Activated naive CD4-positive, alpha-beta T cell treated with Interleukin-2 at 50 U/mL for 16 hours (primary cell): ENCODE data around the gene KRTAP10-11.
"Not testable (repeated sequence)": the region's sequence is repeated elsewhere in the genome, so short reads cannot be mapped to it uniquely, and the experiment has no call there.

ENCODE experiments used
- DNase-seq: peaks from one replicate; pipeline ENCODE4 v3.0.0-alpha.2; 2020

KRTAP10-11 gene, protein sequence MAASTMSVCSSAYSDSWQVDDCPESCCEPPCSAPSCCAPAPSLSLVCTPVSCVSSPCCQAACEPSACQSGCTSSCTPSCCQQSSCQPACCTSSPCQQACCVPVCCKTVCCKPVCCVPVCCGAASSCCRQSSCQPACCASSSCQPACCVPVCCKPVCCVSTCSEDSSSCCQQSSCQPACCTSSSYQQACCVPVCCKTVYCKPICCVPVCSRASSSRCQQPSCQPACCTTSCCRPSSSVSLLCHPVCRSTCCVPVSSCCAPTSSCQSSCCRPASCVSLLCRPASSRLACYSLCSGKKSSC

DNA sequence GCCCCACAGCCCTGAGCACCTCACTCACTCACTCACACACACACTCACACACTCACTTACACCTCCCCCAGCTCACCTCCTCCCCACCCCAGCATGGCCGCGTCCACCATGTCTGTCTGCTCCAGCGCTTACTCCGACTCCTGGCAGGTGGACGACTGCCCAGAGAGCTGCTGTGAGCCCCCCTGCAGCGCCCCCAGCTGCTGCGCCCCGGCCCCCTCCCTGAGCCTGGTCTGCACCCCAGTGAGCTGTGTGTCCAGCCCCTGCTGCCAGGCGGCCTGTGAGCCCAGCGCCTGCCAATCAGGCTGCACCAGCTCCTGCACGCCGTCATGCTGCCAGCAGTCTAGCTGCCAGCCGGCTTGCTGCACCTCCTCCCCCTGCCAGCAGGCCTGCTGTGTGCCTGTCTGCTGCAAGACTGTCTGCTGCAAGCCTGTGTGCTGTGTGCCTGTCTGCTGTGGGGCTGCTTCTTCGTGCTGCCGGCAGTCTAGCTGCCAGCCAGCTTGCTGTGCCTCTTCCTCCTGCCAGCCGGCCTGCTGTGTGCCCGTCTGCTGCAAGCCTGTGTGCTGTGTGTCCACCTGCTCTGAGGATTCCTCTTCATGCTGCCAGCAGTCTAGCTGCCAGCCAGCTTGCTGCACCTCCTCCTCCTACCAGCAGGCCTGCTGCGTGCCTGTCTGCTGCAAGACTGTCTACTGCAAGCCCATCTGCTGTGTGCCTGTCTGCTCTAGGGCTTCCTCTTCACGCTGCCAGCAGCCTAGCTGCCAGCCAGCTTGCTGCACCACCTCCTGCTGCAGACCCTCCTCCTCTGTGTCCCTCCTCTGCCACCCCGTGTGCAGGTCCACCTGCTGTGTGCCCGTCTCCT, at the start of gene KRTAP10-11:
Gene KRTAP10-11, plus strand, starts transcription at position 49 of the 856 bp plus-strand sequence. Its CDS starts 45 bp downstream, at position 94.
- not testable (repeated sequence) for DNase-seq

DNA sequence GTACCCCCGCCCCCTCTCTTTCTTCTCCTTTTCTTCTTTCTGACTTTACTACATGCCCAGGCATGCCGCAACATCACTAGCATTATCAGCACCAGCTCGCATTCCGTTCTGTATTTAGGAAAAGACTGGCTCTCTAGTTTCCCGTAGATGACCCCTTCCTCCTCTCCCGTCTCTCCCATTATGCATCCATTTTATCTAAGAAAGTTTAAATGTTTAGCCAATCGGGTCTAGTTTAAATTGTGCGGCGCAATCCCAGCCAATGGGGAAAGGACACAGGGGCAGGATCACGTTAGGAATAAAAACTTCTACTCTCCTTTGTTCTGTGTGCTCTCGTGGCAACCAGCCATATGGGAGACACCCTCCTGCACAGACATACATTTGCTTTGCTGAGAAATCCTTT, 48.2 kb upstream of the KRTAP10-11 start:
- DNase-seq: no peak

DNA sequence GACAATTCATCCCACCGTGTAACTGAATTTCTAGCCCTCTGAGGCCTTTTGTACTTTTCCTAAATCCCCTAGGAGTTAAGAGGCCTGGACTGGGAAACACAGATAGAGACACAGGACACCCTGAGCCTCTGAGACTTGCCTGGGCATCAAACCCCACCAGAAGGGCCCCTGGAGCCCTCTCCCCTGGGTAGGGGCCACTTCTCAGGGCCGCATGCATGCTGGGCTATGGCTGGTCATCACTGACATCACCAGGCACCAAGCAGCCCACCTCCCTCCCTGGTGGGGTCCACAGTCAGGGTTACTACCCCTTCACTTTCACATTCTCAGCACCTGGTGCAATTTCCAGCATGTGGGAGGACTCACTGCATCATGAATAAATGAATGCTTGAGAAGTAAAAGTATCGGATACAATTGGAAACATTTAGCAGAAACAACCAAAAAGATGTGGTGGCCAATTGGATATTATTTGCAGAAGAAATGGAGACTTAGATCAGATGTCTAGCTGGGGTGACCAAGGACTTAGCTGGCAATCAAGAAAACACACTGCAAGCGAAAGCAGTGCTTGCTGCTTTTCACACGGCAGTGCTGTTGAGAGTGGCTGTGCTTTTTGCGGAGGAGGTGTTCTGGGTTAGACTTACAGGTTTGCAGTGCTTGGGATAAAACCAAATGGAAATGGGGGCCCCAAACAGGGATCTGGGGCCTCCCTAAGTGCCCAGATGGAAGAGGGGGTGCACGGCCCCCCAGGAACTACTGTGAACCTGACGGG, 46.8 kb upstream of the KRTAP10-11 start:
- no peak for DNase-seq

DNA sequence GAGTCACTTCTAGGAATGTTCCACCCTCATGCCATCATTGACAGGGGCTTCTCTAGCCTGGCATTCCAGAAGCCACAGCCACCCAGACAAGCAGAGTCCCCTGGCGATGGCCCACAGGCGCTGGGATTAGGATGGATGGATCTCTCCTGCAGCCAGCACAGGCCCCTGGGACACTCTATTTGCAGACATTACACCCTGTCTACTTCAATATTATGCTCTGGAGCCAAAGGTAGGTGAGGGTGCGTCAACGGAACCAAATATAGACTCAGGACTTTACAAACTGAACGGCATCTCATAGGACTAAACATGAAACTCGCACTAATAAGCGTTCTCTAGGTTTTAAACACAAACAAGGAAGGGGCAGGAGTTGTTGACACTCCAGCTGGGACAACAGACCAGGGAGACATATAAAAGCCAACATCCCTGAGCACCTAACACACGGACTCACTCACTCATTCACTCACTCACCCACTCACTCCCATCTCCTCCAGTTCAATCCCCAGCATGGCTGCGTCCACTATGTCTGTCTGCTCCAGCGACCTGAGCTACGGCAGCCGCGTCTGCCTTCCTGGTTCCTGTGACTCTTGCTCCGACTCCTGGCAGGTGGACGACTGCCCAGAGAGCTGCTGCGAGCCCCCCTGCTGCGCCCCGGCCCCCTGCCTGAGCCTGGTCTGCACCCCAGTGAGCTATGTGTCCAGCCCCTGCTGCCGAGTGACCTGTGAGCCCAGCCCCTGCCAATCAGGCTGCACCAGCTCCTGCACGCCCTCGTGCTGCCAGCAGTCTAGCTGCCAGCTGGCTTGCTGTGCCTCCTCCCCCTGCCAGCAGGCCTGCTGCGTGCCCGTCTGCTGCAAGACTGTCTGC, 45.9 kb upstream of the KRTAP10-11 start, which contains the start of gene KRTAP10-7:
Gene KRTAP10-7, plus strand, starts transcription at position 480 of the 861 bp plus-strand sequence. Its CDS starts 25 bp downstream, at position 505.
- not testable (repeated sequence) for DNase-seq

DNA sequence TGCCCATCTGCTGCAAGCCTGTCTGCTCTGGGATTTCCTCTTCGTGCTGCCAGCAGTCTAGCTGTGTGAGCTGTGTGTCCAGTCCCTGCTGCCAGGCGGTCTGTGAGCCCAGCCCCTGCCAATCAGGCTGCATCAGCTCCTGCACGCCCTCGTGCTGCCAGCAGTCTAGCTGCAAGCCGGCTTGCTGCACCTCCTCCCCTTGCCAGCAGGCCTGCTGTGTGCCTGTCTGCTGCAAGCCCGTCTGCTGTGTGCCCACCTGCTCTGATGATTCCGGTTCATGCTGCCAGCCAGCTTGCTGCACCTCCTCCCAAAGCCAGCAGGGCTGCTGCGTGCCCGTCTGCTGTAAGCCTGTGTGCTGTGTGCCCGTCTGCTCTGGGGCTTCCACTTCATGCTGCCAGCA, 45.1 kb upstream of the KRTAP10-11 start:
- not testable (repeated sequence) for DNase-seq

DNA sequence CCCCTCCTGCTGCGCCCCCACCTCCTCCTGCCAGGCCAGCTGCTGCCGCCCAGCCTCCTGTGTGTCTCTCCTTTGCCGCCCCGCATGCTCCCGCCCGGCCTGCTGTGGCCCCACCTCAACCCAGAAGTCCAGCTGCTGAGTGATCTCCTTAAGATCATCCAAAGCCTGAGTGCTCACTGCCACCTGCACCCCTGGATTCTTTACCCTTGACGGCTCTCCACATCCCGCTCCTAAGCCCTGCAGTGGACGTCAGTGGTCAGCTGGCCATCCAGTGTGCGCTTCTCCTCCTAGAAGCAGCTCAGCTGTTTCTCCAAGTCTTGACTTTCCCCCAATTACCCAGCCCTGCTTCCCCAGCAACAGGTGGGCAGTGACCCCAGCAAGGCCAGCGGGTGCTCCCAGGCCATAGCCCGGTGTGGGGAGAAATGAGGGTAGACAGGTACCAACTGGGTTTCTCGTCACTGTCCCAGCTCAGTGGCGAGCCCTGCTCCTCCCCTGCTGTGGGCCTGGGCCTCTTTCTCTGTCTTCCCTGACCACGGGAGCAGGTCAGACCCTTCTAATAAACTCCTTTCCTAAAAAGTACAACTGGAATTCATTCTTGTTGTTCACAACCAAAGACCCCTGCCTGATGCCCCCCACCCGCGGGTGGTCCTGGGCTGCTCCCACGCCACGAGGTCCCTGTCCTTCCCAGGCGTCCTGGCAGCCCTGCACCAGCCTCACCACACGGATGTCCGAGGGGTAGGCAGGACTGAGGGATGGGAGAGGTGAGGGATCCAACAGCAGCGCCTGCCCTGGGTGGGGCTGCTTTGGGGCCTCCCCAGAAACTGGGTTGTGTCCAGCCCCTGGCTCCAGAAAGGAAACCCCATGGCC, 44.4 kb upstream of the KRTAP10-11 start:
- DNase-seq: no peak

DNA sequence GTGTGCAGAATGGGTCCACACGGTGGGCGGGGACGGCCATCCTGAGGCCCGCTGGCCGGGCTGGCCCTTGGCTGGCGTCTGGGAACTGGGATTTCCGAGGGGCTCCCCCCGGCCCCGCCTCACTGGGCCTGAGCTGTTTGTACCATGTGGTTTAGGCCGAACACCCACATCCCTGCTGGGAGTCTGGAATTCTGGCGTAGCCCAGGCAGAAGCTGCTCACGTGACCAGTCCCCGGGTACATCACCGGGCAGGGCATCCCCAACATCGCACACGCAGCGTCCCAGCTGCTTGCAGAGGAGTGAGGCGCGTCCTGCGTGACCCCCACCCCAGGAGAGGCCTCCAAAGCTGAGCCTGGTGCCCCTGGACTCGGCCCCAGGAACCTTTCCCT, 43.8 kb upstream of the KRTAP10-11 start:
- DNase-seq: no peak

DNA sequence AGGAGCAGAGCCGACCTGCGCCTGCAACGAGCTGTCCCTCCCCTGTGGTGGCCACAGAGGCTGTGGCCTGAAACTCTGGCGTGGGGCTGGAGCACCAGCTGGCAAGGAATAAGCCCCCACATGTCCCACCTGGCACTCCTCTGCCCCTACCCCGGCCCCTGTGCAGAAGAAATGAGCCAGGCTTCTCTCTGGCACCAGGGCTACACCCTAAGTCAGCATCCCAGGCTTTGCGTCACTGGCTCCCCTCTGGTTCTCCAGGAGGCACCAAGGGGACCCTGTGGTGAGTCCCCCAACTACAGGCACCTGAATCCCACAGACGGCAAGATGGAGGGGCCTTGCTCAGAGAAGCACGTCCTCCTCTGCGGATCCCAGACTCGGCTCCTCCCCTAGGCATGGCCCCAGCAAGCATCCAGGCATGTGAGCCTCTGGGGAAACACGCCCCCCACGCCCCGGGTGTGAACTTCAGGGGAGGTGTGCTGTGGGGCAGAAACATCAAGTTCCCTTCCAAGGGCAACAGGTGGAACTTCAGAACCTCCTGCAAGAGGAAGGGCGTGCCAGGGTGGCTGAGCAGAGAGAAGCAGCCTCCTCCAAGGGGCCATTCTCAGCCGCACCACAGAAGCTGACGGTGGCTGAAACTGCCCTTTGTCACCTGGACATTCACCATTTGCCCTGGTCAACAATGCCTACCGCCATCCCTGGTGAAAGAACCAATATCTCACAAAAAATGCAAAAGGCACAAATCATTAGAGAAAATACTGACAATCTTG, 42.9 kb upstream of the KRTAP10-11 start:
- no peak for DNase-seq

DNA sequence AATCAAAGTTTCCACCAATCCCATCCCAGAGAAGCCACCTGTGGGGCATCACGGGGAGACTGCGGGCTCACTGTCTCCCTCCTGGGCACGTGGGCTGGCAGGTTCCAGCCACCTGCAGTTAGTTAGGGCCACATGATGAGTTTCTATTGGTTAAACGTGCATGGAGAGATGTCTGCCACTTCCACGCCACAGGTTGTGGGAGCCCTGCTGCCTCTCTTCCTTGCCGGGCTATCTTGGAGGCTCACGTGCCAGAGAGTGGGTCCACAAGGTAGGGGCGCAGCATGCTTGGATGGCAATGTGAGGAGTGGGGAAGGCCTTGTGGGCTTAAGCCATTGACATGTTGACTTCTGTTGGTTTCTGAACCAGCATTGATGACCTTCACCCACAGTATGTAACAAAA, 42.3 kb upstream of the KRTAP10-11 start:
- DNase-seq: no peak

DNA sequence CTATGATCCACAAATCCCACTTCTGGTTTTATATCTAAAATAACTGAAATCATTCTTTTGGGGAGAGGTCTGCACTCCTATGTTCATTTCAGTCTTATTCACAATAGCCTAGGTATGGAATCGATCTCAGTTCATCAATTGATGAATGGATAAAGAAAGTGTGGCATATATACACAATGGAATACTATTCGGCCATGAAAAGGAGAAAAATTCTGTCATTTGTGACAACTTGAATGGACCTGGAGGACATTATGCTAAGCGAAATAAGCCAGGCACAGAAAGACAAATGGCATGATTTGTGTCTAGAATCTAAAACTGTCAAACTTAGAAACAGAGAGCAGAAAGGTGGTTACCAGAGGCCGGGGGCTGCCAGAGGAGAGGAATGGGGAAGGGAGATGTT, 39.7 kb upstream of the KRTAP10-11 start:
- no peak for DNase-seq

DNA sequence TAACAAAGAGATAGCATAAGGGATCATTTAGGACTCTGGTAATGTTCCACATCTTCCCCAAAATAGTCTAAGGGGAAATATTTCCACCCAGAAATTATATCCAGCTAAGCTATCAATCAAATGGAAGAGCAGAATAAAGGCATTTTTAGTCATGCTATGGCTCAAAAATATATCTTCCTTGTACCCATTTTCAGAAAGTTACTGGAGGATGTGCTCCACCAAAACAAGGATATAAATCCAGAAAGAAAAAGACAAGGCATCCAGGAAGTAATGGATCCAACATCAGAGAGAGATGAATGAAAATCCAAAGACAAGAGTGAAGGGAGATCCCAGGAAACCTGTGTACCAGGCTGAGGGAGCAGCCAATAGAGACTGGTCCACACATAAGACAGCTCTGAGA, 37.0 kb upstream of the KRTAP10-11 start:
- no peak for DNase-seq

DNA sequence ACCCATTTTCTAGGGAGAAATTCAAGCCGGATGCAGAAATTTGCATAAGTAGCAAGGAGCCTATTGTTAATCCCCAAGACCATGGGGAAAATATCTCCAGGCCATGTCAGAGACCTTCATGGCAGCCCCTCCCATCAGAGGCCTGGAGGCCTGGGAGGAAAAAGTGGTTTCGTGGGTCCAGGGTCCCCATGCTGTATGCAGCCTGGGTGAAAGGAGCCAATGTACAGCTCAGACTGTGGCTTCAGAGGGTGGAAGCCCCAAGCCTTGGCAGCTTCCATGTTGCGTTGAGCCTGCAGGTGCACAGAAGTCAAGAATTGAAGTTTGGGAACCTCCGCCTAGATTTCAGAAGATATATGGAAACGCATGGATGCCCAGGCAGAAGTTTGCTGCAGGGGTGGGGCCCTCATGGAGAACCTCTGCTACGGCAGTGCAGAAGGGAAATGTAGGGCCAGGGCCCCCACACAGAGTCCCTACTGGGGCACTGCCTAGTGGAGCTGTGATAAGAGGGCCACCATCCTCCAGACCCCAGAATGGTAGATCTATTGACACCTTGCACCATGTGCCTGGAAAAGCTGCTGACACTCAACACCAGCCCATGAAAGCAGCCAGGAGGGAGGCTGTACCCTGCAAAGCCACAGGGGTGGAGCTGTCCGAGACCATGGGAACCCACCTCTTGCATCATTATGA, 35.9 kb upstream of the KRTAP10-11 start:
- not testable (repeated sequence) for DNase-seq

DNA sequence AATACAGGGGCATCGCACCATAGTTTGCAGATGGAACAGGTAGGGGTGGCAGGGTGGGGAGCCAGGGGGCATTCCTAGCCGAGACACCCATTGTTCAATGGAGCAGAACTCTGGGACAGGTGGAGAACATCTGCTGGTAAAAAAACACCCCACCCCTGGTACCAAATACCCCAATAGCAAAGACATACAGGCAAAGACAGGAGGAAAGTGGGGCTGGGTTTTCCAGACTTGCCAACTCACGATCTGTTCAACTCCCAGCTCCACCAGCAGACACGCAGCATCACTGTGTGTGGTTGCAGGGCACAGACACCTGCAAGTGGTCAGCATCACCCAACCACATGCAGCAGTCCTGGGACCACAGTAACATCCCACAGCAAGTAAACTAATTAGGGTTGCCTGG, 34.7 kb upstream of the KRTAP10-11 start:
- no peak for DNase-seq

DNA sequence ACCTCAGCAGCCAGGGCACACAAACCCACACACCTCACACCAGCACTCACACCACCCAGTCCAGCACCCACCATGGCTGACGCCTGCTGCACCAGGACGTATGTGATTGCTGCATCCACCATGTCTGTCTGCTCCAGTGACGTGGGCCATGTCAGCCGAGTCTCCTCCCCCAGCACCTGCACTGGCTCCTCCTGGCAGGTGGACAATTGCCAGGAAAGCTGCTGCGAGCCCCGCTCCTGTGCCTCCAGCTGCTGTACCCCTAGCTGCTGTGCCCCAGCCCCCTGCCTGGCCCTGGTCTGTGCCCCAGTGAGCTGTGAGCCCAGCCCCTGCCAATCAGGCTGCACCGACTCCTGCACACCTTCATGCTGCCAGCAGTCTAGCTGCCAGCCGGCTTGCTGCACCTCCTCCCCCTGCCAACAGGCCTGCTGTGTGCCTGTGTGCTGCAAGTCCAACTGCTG, 34.2 kb upstream of the KRTAP10-11 start, which contains the start of gene KRTAP10-8:
Gene KRTAP10-8, plus strand, starts transcription at position 51 of the 458 bp plus-strand sequence. Its CDS starts 22 bp downstream, at position 73.
- no peak for DNase-seq

DNA sequence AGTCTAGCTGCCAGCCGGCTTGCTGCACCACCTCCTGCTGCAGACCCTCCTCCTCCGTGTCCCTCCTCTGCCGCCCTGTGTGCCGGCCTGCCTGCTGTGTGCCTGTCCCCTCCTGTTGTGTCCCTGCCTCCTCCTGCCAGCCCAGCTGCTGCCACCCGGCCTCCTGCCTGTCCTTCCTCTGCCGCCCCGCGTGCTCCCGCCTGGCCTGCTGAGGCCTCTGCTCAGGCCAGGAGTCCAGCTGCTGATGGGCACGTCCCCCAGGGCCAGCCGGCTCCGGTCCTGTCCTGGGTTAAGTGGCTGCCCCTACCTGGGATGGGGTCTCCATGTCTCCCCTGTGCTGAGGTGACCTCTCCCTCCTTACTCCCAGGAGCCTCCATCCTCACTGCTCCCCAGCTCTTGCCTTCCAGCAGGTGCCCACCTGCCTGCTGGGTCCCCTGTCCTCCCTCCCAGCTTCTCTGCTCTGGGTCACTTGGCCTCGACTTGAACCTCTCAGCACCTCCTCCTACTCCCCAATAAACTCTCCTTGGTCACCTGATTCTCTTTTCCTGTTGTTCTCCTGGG, 33.5 kb upstream of the KRTAP10-11 start:
- no peak for DNase-seq

DNA sequence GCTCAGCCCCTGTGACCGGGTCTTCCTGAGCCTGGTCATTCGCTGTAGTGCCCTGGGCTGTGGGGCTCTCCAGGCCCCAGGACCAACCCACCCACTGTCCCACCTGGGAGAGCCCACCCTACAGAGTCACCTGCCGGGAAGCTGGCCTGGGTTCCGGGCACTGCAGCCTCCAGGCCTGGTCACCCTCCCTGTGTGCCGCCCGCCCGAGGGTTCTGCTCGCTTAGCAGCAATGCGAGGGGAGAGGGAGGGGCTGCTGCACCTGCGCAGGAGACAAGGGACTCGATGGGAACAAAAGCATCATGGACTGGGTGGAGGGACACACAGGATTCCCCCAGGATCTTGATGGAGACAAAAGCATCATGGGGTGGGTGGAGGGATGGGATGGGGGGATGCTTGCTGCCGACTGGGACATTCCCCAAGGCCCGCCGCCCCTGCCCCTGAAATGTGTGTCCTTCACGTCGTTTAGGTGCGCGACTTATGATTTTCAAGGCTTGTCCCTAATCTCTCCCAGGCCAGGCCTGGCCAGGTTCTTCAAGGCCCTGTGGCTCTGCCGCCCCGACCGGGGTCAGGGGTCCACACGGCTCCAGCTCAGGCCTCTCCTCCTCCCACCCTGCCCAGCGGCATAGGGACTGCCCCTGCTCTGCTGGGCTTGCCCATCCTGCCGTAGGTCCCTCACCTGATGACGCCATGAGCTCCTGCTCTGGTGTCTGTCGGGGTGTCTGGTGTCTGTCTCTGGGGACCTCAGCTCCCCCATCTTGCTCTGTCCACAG, 32.6 kb upstream of the KRTAP10-11 start:
- no peak for DNase-seq

DNA sequence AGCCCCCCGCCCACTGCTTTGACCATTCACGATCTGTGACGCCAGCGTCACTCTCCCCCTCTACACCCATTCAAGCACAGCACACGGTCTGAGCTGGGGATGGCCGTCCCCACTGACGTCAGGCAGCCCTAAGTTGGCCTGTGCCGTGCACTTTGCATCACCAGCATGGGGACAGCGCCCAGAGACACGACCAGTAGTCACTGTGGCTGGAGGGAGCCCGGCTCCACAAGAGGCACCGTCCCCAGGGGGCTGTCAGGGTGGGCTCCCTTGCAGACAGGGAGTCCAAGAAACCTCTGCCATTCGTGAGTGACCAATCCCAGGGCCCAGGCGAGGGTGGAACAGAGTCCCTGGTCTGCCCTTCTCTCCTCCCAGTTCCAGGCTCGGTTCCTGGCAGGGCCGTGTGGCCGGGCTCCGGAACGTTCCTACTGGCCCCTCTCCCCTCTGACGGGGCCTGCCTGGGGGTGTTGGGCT, 32.0 kb upstream of the KRTAP10-11 start:
- no peak for DNase-seq

DNA sequence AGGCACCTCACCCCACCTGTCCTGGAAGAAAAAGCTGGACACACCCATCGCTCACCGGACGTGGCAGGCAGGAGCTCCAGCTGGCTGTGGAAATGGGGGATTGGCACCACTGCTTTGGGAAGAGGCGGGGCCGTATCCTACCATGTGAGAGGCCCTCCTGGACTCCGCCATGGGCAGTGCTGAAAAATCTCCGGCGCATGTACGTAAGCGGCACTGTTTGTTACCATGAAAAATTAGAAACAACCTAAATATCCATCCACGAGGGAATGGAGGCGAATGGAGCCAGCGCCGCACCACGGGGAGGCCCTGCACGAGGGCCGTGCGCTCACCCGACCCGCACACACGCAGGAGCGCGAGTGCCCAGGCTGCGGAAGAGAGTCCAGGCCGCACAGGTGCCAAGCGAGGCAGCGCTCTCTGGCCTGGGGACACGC, 31.2 kb upstream of the KRTAP10-11 start:
- no peak for DNase-seq
